HL-60 (cell line): ENCODE measurements around the gene CNOT6.

Experiments used
- GABPA ChIP-seq: IDR thresholded peaks from 2 replicates; pipeline ENCODE4 v1.6.1; 2012; ENCODE audit warnings: low read depth
- POLR2AphosphoS5 ChIP-seq: IDR thresholded peaks from 2 replicates; pipeline ENCODE4 v1.6.1; 2012; ENCODE audit warnings: low read depth
- SPI1 ChIP-seq: IDR thresholded peaks from 2 replicates; pipeline ENCODE4 v1.6.1; 2012; ENCODE audit warnings: low read depth, mild to moderate bottlenecking, borderline replicate concordance
- TF ChIP-seq, protein P1 (sequence below): IDR thresholded peaks from one replicate; pipeline ENCODE4 v1.5.1; 2011; ENCODE audit warnings: low read length, control low read depth, inconsistent platforms; ENCODE audit not compliant: insufficient read depth
- TF ChIP-seq, protein P2 (sequence below): IDR thresholded peaks from 2 replicates; pipeline ENCODE4 v1.6.1; 2012; ENCODE audit warnings: low read depth; ENCODE audit not compliant: insufficient replicate concordance

DNA sequence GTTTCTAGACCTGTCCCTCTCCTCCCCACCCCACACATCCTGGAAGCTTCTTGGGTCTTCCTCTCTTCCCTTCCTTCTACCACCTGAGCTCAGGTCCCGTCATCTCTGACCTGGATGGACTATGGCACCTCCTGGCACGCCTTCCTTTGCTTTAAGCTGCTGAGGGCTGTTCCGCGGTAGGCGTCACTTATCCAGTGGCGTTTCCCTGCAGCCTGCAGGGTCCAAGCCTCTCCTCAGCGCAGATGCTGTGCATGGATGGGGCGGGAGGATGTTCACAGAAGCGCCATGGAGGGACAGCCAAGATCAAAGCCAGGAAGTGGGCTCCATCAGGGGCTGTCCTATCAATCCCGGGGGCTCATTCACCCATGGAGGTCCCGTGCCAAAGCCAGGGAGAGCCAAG is 23.8 kb upstream of the CNOT6 start:
- TF ChIP-seq, protein P1, sequence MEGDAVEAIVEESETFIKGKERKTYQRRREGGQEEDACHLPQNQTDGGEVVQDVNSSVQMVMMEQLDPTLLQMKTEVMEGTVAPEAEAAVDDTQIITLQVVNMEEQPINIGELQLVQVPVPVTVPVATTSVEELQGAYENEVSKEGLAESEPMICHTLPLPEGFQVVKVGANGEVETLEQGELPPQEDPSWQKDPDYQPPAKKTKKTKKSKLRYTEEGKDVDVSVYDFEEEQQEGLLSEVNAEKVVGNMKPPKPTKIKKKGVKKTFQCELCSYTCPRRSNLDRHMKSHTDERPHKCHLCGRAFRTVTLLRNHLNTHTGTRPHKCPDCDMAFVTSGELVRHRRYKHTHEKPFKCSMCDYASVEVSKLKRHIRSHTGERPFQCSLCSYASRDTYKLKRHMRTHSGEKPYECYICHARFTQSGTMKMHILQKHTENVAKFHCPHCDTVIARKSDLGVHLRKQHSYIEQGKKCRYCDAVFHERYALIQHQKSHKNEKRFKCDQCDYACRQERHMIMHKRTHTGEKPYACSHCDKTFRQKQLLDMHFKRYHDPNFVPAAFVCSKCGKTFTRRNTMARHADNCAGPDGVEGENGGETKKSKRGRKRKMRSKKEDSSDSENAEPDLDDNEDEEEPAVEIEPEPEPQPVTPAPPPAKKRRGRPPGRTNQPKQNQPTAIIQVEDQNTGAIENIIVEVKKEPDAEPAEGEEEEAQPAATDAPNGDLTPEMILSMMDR: no peak
- no peak for TF ChIP-seq POLR2AphosphoS5
- TF ChIP-seq, protein P2, sequence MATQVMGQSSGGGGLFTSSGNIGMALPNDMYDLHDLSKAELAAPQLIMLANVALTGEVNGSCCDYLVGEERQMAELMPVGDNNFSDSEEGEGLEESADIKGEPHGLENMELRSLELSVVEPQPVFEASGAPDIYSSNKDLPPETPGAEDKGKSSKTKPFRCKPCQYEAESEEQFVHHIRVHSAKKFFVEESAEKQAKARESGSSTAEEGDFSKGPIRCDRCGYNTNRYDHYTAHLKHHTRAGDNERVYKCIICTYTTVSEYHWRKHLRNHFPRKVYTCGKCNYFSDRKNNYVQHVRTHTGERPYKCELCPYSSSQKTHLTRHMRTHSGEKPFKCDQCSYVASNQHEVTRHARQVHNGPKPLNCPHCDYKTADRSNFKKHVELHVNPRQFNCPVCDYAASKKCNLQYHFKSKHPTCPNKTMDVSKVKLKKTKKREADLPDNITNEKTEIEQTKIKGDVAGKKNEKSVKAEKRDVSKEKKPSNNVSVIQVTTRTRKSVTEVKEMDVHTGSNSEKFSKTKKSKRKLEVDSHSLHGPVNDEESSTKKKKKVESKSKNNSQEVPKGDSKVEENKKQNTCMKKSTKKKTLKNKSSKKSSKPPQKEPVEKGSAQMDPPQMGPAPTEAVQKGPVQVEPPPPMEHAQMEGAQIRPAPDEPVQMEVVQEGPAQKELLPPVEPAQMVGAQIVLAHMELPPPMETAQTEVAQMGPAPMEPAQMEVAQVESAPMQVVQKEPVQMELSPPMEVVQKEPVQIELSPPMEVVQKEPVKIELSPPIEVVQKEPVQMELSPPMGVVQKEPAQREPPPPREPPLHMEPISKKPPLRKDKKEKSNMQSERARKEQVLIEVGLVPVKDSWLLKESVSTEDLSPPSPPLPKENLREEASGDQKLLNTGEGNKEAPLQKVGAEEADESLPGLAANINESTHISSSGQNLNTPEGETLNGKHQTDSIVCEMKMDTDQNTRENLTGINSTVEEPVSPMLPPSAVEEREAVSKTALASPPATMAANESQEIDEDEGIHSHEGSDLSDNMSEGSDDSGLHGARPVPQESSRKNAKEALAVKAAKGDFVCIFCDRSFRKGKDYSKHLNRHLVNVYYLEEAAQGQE: no peak
- no peak for TF ChIP-seq GABPA
- TF ChIP-seq SPI1: no peak
